Measurements from ENCODE around the gene SLC35B2.

SLC35B2 gene

GRCh38 chr6:44297063-44298038 lies 40.0 kb upstream of the SLC35B2 start:
- Histone ChIP-seq H3K27me3 (ENCODE audit: insufficient read depth, low read length) (no peaks in the 10 kb centered on the region), H3K4me1 (ENCODE audit: insufficient read depth, low read length) (peaks cover 12% of the 10 kb centered on the region), H2AFZ (ENCODE audit: low read depth, low read length) (peak overlapping the region; percentile 84), H3K36me3 (ENCODE audit: insufficient read depth, low read length) (peaks cover 24% of the 10 kb centered on the region), H3K4me3 (ENCODE audit: low read length) (peak overlapping the region; percentile 48), H3K9me3 (ENCODE audit: low read length) (no peaks in the 10 kb centered on the region)

- Histone ChIP-seq H2AFZ (ENCODE audit: low read depth, low read length) (no peak overlapping the region), H3K9me3 (ENCODE audit: low read length) (no peaks in the 10 kb centered on the region), H3K27me3 (ENCODE audit: insufficient read depth, low read length) (no peaks in the 10 kb centered on the region), H3K36me3 (ENCODE audit: insufficient read depth, low read length) (peaks cover 7% of the 10 kb centered on the region), H3K4me3 (ENCODE audit: low read length) (no peak overlapping the region), H3K4me1 (ENCODE audit: insufficient read depth, low read length) (peaks cover 12% of the 10 kb centered on the region)
These were observed 37.8 kb upstream of the SLC35B2 start for GRCh38 chr6:44294832-44295791.

- Histone ChIP-seq H3K4me1 (ENCODE audit: insufficient read depth, low read length) (peaks cover 9% of the 10 kb centered on the region), H3K4me3 (ENCODE audit: low read length) (no peak overlapping the region), H2AFZ (ENCODE audit: low read depth, low read length) (no peak overlapping the region), H3K27me3 (ENCODE audit: insufficient read depth, low read length) (no peaks in the 10 kb centered on the region), H3K36me3 (ENCODE audit: insufficient read depth, low read length) (no peaks in the 10 kb centered on the region), H3K9me3 (ENCODE audit: low read length) (no peaks in the 10 kb centered on the region)
These were observed 35.5 kb upstream of the SLC35B2 start for GRCh38 chr6:44292661-44293365.

- H3K4me1 ChIP-seq (ENCODE audit: insufficient read depth, low read length): peaks cover 2% of the 10 kb centered on the region
- no peaks in the 10 kb centered on the region for H3K27me3 ChIP-seq (ENCODE audit: insufficient read depth, low read length)
- no peaks in the 10 kb centered on the region for H3K36me3 ChIP-seq (ENCODE audit: insufficient read depth, low read length)
- no peak overlapping the region for H3K4me3 ChIP-seq (ENCODE audit: low read length)
- no peak overlapping the region for H2AFZ ChIP-seq (ENCODE audit: low read depth, low read length)
- H3K9me3 ChIP-seq (ENCODE audit: low read length): no peaks in the 10 kb centered on the region
These were observed 34.5 kb upstream of the SLC35B2 start for GRCh38 chr6:44291841-44292240.

- Histone ChIP-seq H3K4me1 (ENCODE audit: insufficient read depth, low read length) (no peaks in the 10 kb centered on the region), H3K9me3 (ENCODE audit: low read length) (no peaks in the 10 kb centered on the region), H2AFZ (ENCODE audit: low read depth, low read length) (no peak overlapping the region), H3K36me3 (ENCODE audit: insufficient read depth, low read length) (no peaks in the 10 kb centered on the region), H3K4me3 (ENCODE audit: low read length) (no peak overlapping the region), H3K27me3 (ENCODE audit: insufficient read depth, low read length) (no peaks in the 10 kb centered on the region)
These were observed 32.5 kb upstream of the SLC35B2 start for GRCh38 chr6:44289726-44290260.

GRCh38 chr6:44286747-44287146 lies 29.4 kb upstream of the SLC35B2 start:
- Histone ChIP-seq H3K4me3 (ENCODE audit: low read length) (no peak overlapping the region), H3K4me1 (ENCODE audit: insufficient read depth, low read length) (no peaks in the 10 kb centered on the region), H3K36me3 (ENCODE audit: insufficient read depth, low read length) (no peaks in the 10 kb centered on the region), H2AFZ (ENCODE audit: low read depth, low read length) (no peak overlapping the region), H3K27me3 (ENCODE audit: insufficient read depth, low read length) (no peaks in the 10 kb centered on the region), H3K9me3 (ENCODE audit: low read length) (no peaks in the 10 kb centered on the region)

- Histone ChIP-seq H3K9me3 (ENCODE audit: low read length) (no peaks in the 10 kb centered on the region), H2AFZ (ENCODE audit: low read depth, low read length) (no peak overlapping the region), H3K36me3 (ENCODE audit: insufficient read depth, low read length) (no peaks in the 10 kb centered on the region), H3K4me1 (ENCODE audit: insufficient read depth, low read length) (no peaks in the 10 kb centered on the region), H3K4me3 (ENCODE audit: low read length) (no peak overlapping the region), H3K27me3 (ENCODE audit: insufficient read depth, low read length) (no peaks in the 10 kb centered on the region)
These were observed 28.9 kb upstream of the SLC35B2 start for GRCh38 chr6:44286285-44286565.

- H3K4me3 ChIP-seq (ENCODE audit: low read length): no peak overlapping the region
- no peaks in the 10 kb centered on the region for H3K4me1 ChIP-seq (ENCODE audit: insufficient read depth, low read length)
- H3K36me3 ChIP-seq (ENCODE audit: insufficient read depth, low read length): no peaks in the 10 kb centered on the region
- H3K9me3 ChIP-seq (ENCODE audit: low read length): no peaks in the 10 kb centered on the region
- H2AFZ ChIP-seq (ENCODE audit: low read depth, low read length): no peak overlapping the region
- H3K27me3 ChIP-seq (ENCODE audit: insufficient read depth, low read length): no peaks in the 10 kb centered on the region
These were observed 28.4 kb upstream of the SLC35B2 start for GRCh38 chr6:44285552-44286284.

GRCh38 chr6:44284867-44285266 lies 27.5 kb upstream of the SLC35B2 start:
- H3K4me3 ChIP-seq (ENCODE audit: low read length): no peak overlapping the region
- no peak overlapping the region for H2AFZ ChIP-seq (ENCODE audit: low read depth, low read length)
- H3K36me3 ChIP-seq (ENCODE audit: insufficient read depth, low read length): no peaks in the 10 kb centered on the region
- H3K4me1 ChIP-seq (ENCODE audit: insufficient read depth, low read length): no peaks in the 10 kb centered on the region
- H3K27me3 ChIP-seq (ENCODE audit: insufficient read depth, low read length): no peaks in the 10 kb centered on the region
- H3K9me3 ChIP-seq (ENCODE audit: low read length): no peaks in the 10 kb centered on the region

GRCh38 chr6:44284121-44284520 lies 26.8 kb upstream of the SLC35B2 start:
- Histone ChIP-seq H2AFZ (ENCODE audit: low read depth, low read length) (no peak overlapping the region), H3K27me3 (ENCODE audit: insufficient read depth, low read length) (no peaks in the 10 kb centered on the region), H3K9me3 (ENCODE audit: low read length) (no peaks in the 10 kb centered on the region), H3K36me3 (ENCODE audit: insufficient read depth, low read length) (no peaks in the 10 kb centered on the region), H3K4me1 (ENCODE audit: insufficient read depth, low read length) (no peaks in the 10 kb centered on the region), H3K4me3 (ENCODE audit: low read length) (no peak overlapping the region)

GRCh38 chr6:44278774-44279697 lies 21.7 kb upstream of the SLC35B2 start:
- Histone ChIP-seq H3K36me3 (ENCODE audit: insufficient read depth, low read length) (peaks cover 10% of the 10 kb centered on the region), H3K27me3 (ENCODE audit: insufficient read depth, low read length) (no peaks in the 10 kb centered on the region), H3K4me1 (ENCODE audit: insufficient read depth, low read length) (no peaks in the 10 kb centered on the region), H3K4me3 (ENCODE audit: low read length) (no peak overlapping the region), H2AFZ (ENCODE audit: low read depth, low read length) (no peak overlapping the region), H3K9me3 (ENCODE audit: low read length) (no peaks in the 10 kb centered on the region)

All from neuron (in vitro differentiated cells).